HepG2 (cell line): ENCODE results near the gene LHPP. TPM values are rescaled to one million over a fixed set of nuclear protein-coding genes. Genes with fewer than 3 reads are reported as not detected.
A peak's percentile ranks its signal among the peaks of the same experiment; 100 is the strongest.

Experiments used
- ATAC-seq: fragments of 200-7000 bp; cut with Tn5 transposase; 3 replicates; pipeline ENCODE4 v1.9.1; 2020; ENCODE audit warnings: mild to moderate bottlenecking, moderate library complexity
- BruUV-seq: library from RNA; stranded (reverse); fragments of 400-500 nt; replicated peaks from 2 replicates; lab custom pipeline; 2021; lab: Mats Ljungman, UMichigan
- CTCF ChIA-PET: fragments of 300-600 bp; formaldehyde crosslinking; extraction: SDS; loops from one replicate; lab custom pipeline; 2021; ENCODE audit warnings: low total read pairs, inconsistent platforms, low intra/inter-chr PET ratio; lab: Yijun Ruan, JAX
- POLR2A ChIA-PET: fragments of 350-600 bp; sonication (Branson Sonifier 250); formaldehyde crosslinking; loops from one replicate; lab custom pipeline; 2020; ENCODE audit warnings: antibody characterized with exemption, inconsistent platforms; lab: Yijun Ruan, JAX
- DNase-seq: peaks from one replicate; pipeline ENCODE4 v3.0.0-alpha.2; 2015; ENCODE audit warnings: low spot score
- FAIRE-seq: peaks from 3 replicates; lab custom pipeline; 2011; peaks lifted over from hg19 to GRCh38; lab: Jason Lieb, UNC
- H2AFZ ChIP-seq: one replicate; pipeline ENCODE4 v1.6.1; 2011; ENCODE audit warnings: low read length, inconsistent platforms
- H3K27ac ChIP-seq: fragments of 300-600 bp; 3 replicates; pipeline ENCODE4 v1.8.0; 2011; ENCODE audit warnings: mixed run types, mild to moderate bottlenecking, mixed read lengths, low read length, inconsistent platforms; ENCODE audit not compliant: insufficient read depth; ENCODE audit errors: extremely low read length
- H3K27me3 ChIP-seq, 2 experiments: fragments of 200-600 bp in 1 of 2; 2 replicates in 1 of 2; 3 replicates in 1 of 2; pipeline versions ENCODE4 v1.6.0 to v1.8.0; 2011; ENCODE audit warnings: low read length in 2 of 2, mild to moderate bottlenecking in 2 of 2, moderate library complexity in 2 of 2, inconsistent platforms in 1 of 2; ENCODE audit not compliant: insufficient read depth in 2 of 2, control insufficient read depth in 1 of 2
- H3K36me3 ChIP-seq, 2 experiments: fragments of 200-600 bp in 1 of 2; replicated peaks in 1 of 2; 2 replicates in 1 of 2; 3 replicates in 1 of 2; pipeline versions ENCODE4 v1.5.1 to v1.8.0; 2011; ENCODE audit warnings: low read length in 2 of 2, inconsistent platforms in 1 of 2; ENCODE audit not compliant: insufficient read depth in 2 of 2, control insufficient read depth in 1 of 2
- H3K4me1 ChIP-seq: 2 replicates; pipeline ENCODE4 v1.5.1; 2012; ENCODE audit warnings: low read length, inconsistent platforms; ENCODE audit not compliant: insufficient read depth
- H3K4me2 ChIP-seq: 2 replicates; pipeline ENCODE4 v1.6.0; 2011; ENCODE audit warnings: low read depth, low read length, inconsistent platforms
- H3K4me3 ChIP-seq, 3 experiments: fragments of 200-600 bp in 1 of 3; sonication (generic), shearing (Covaris generic) in 1 of 3; replicated peaks in 1 of 3; 2 replicates each; pipeline ENCODE4 v1.5.1; 2011 to 2016; ENCODE audit warnings: low read length in 3 of 3, inconsistent platforms in 2 of 3, low read depth in 2 of 3, mild to moderate bottlenecking in 2 of 3, control low read depth in 1 of 3, mixed read lengths in 1 of 3; ENCODE audit not compliant: insufficient read depth in 1 of 3
- H3K79me2 ChIP-seq: one replicate; pipeline ENCODE4 v1.6.1; 2011; ENCODE audit warnings: low read length, inconsistent platforms; ENCODE audit not compliant: insufficient read depth
- H3K9ac ChIP-seq: 2 replicates; pipeline ENCODE4 v1.6.0; 2011; ENCODE audit warnings: mild to moderate bottlenecking, low read depth, low read length, inconsistent platforms; ENCODE audit not compliant: insufficient read depth
- H3K9me3 ChIP-seq: 2 replicates; pipeline ENCODE4 v1.5.1; 2012; ENCODE audit warnings: mild to moderate bottlenecking, low read length
- H4K20me1 ChIP-seq: 2 replicates; pipeline ENCODE4 v1.6.0; 2011; ENCODE audit warnings: inconsistent platforms, mild to moderate bottlenecking, low read length, moderate library complexity; ENCODE audit not compliant: insufficient read depth
- BCL6 ChIP-seq: IDR thresholded peaks from 2 replicates; pipeline ENCODE4 v1.6.1; 2016; ENCODE audit warnings: missing genetic modification reagents, missing compliant biosample characterization
- ONECUT2 ChIP-seq: sonication (generic); formaldehyde crosslinking; IDR thresholded peaks from 2 replicates; pipeline ENCODE4 v1.4.0; 2020; ENCODE audit warnings: missing genetic modification reagents
- RAD21 ChIP-seq: fragments of 450-650 bp; formaldehyde crosslinking; IDR thresholded peaks from 2 replicates; pipeline ENCODE4 v1.5.0; 2020; ENCODE audit warnings: mild to moderate bottlenecking
- SNAI1 ChIP-seq: sonication (generic); formaldehyde crosslinking; IDR thresholded peaks from 2 replicates; pipeline ENCODE4 v1.5.0; 2020; ENCODE audit warnings: mild to moderate bottlenecking, missing genetic modification reagents, borderline replicate concordance
- ZNF260 ChIP-seq: sonication (generic); formaldehyde crosslinking; IDR thresholded peaks from 2 replicates; pipeline ENCODE4 v1.4.0; 2020; ENCODE audit warnings: missing genetic modification reagents, low read depth, mild to moderate bottlenecking, borderline replicate concordance
- ZNF589 ChIP-seq: sonication (generic); formaldehyde crosslinking; conservative IDR thresholded peaks from 2 replicates; pipeline ENCODE4 v1.8.0; 2022; ENCODE audit warnings: mild to moderate bottlenecking, moderate library complexity, missing genetic modification reagents
- ZNF615 ChIP-seq: sonication (generic); formaldehyde crosslinking; IDR thresholded peaks from 2 replicates; pipeline ENCODE4 v1.5.0; 2020; ENCODE audit warnings: mild to moderate bottlenecking, missing genetic modification reagents, borderline replicate concordance
- ZNF75D ChIP-seq: sonication (generic); formaldehyde crosslinking; IDR thresholded peaks from 2 replicates; pipeline ENCODE4 v1.8.1; 2023; ENCODE audit warnings: missing genetic modification reagents, mild to moderate bottlenecking, borderline replicate concordance
- WGBS: methylation state at CpG from one replicate; pipeline ENCODE4 v1.1.6; 2017; ENCODE audit warnings: low lambda C conversion rate; 5-methylcytosine and 5-hydroxymethylcytosine counted together
- in situ Hi-C: cut with HindIII; loops from 2 replicates; pipeline ENCODE4 v1.10.0; 2017; ENCODE audit warnings: low pct_unique_long_range_greater_than_20kb; ENCODE audit not compliant: extremely low pct_ligation_motif_present
- intact Hi-C: fragments of 100-400 bp; cut with micrococcal nuclease; formaldehyde crosslinking; loops from one replicate; pipeline ENCODE4 v1.10.0; 2022; ENCODE audit not compliant: unreplicated experiment
- polyA plus RNA-seq, 8 experiments: library from polyadenylated mRNA; depleted of rRNA in 3 of 8; stranded (reverse) in 7 of 8; unstranded in 1 of 8; fragments of >200 nt; fragmentation: Illumina TruSeq in 4 of 8; extraction: Trizol in 4 of 8; gene quantifications; 2 replicates each; pipeline versions ENCODE4 v1.2.1 to v1.2.3, GENCODE V29; 2011 to 2016; ENCODE audit warnings: low read depth in 4 of 8, missing spikeins in 1 of 8, mixed read lengths in 1 of 8; ENCODE audit not compliant: insufficient read depth in 1 of 8
- total RNA-seq, 5 experiments: library from RNA; depleted of rRNA; stranded (reverse); fragments of >200 nt; fragmentation: Illumina TruSeq; extraction: Trizol; gene quantifications; 2 replicates each; pipeline ENCODE4 v1.2.3, GENCODE V29; 2016; ENCODE audit warnings: low read depth in 1 of 5
- TF ChIP-seq, protein P1 (sequence below): sonication (generic); formaldehyde crosslinking; IDR thresholded peaks from 2 replicates; pipeline ENCODE4 v1.4.0; 2020; ENCODE audit warnings: missing genetic modification reagents

Gene LHPP
- total and polyA plus RNA-seq, 2 of the 13 experiments (the other 11 are each of a cell fraction or from before 2014, with no cell fraction given) = 5.2 to 13.1 TPM

DNA sequence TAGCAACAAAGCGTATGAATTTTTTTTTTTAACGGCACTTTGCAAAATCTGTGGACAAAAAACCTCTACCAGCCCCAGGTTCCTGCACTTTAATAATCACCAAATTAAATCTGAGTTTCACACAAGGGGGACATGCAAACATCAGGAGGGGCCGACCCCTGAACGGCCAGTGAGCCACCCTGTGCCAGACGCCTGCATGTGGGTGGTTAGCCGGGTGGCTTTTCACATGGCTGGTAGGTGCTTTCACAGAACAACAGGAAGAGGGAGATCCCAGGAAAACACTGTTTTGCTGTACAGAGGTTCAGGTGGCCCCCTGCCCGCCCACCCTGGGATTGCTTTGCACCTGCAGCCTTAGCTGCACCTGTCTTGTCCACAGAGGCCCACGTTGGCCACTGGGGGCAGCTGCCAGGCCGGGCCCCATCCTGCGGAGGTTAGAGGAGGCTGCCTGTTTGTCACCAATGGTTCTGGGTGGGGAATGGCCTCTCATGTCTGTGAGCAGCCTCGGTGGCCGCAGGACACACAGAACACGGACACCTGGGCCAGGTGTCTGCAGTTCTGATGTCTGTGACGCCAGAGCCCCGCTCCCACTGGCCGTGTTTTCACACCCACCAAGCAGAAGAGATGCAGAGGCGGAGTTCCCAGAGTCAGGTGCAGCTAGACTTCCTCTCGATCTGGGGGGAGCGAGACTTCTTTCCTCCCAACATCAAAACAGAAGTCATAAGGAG is 174.8 kb downstream of the LHPP start:
- no peaks in the 10 kb centered on the region for H3K27me3 ChIP-seq
- H3K79me2 ChIP-seq = no peaks in the 10 kb centered on the region
- WGBS = 95% methylated on average over 13 of the region's 19 CpGs
- POLR2A ChIA-PET = no interaction called here
- BruUV-seq = no TSS peak
- CTCF ChIA-PET = no interaction called here
- ATAC-seq (peak; percentile 55), FAIRE-seq (no peak), DNase-seq (no peak)
- H3K27ac ChIP-seq = no peak overlapping the region
- intact Hi-C loops = no loop called here
- no peaks in the 10 kb centered on the region for H3K4me1 ChIP-seq
- no peak overlapping the region for H2AFZ ChIP-seq
- no peak overlapping the region for H3K9ac ChIP-seq
- no peak overlapping the region for H3K4me3 ChIP-seq
- H3K4me2 ChIP-seq = no peak overlapping the region
- in situ Hi-C loops = no loop called here
- peaks cover 0 to 3% of the 10 kb centered on the region in 2 experiments; a peak in 2 of 5 replicates for H3K36me3 ChIP-seq
- TF ChIP-seq ZNF589 (no peak), ZNF75D (CRISPR knock-in tag) (no peak), RAD21 (CRISPR knock-in tag) (no peak), ZNF615 (no peak), BCL6 (CRISPR knock-in tag) (no peak)
- H4K20me1 ChIP-seq = 0 out of 2 replicates have a peak, but pooled peaks cover 3% of the 10 kb centered on the region
- no peaks in the 10 kb centered on the region for H3K9me3 ChIP-seq

DNA sequence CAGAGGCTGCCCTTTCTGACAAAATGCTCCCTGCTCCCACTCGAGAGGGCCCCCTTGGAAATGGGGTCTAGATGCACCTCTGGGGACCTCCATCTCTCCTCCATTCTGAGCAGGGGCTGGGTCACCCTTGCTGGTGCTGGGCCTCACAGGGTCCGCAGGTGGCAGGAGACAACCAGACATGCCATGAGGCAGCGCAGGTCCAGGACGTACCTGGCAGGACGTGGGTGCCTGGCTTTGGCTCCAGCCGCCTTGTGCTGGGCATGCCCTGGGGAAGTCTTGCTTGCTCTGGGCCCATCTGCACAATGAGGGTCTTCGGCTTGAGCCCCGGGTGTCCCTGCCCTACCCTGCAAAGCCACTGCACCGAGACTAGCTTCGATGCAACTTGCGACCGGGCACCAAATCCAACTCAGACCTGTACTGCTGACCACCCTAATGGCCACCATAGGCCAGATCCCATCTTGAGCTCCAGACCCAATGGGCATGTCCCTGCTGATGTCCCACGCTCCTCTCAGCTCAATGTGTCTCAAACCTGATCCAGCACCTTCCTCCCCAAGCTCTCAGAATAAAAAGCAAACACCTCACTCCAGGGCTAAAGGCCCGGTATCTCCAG is 175.6 kb downstream of the LHPP start:
- Histone ChIP-seq H3K4me1 (no peaks in the 10 kb centered on the region), H3K27ac (no peak overlapping the region), H3K4me2 (no peak overlapping the region), H3K79me2 (no peaks in the 10 kb centered on the region), H3K9ac (no peak overlapping the region), H4K20me1 (0 out of 2 replicates have a peak, but pooled peaks cover 3% of the 10 kb centered on the region), H3K4me3 (no peak overlapping the region), H3K9me3 (no peaks in the 10 kb centered on the region), H3K27me3 (no peaks in the 10 kb centered on the region), H3K36me3 (peaks cover 0 to 3% of the 10 kb centered on the region in 2 experiments; a peak in 3 of 5 replicates), H2AFZ (no peak overlapping the region)
- ChIA-PET POLR2A (no interaction called here), CTCF (no interaction called here)
- in situ Hi-C loops = no loop called here
- FAIRE-seq (no peak), DNase-seq (no peak), ATAC-seq (no peak)
- intact Hi-C loops = no loop called here
- WGBS = 97% methylated on average over 8 of the region's 14 CpGs
- TF ChIP-seq ZNF260 (CRISPR knock-in tag) (no peak), ONECUT2 (CRISPR knock-in tag) (no peak), SNAI1 (CRISPR knock-in tag) (no peak)
- TF ChIP-seq, protein P1, sequence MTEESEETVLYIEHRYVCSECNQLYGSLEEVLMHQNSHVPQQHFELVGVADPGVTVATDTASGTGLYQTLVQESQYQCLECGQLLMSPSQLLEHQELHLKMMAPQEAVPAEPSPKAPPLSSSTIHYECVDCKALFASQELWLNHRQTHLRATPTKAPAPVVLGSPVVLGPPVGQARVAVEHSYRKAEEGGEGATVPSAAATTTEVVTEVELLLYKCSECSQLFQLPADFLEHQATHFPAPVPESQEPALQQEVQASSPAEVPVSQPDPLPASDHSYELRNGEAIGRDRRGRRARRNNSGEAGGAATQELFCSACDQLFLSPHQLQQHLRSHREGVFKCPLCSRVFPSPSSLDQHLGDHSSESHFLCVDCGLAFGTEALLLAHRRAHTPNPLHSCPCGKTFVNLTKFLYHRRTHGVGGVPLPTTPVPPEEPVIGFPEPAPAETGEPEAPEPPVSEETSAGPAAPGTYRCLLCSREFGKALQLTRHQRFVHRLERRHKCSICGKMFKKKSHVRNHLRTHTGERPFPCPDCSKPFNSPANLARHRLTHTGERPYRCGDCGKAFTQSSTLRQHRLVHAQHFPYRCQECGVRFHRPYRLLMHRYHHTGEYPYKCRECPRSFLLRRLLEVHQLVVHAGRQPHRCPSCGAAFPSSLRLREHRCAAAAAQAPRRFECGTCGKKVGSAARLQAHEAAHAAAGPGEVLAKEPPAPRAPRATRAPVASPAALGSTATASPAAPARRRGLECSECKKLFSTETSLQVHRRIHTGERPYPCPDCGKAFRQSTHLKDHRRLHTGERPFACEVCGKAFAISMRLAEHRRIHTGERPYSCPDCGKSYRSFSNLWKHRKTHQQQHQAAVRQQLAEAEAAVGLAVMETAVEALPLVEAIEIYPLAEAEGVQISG (CRISPR knock-in tag) = no peak
- BruUV-seq = no TSS peak
